ENCODE data around the gene VAPB.

GRCh38 chr20:58482416-58482815 lies 93.4 kb downstream of the VAPB start:
- TF ChIP-seq POLR2AphosphoS5 (IDR thresholded peaks at IDR 0.05; ENCODE audit: borderline replicate concordance, low read depth, low read length) (no peak), EZH2 (IDR thresholded peaks at IDR 0.05) (no peak), FOXP2 (optimal IDR thresholded peaks at IDR 0.05; ENCODE audit: control extremely low read depth, extremely low read length, insufficient read depth) (no peak)

Measured in SK-N-MC (cell line).